GM19395 (cell line): ENCODE results near the gene SCD.
"Not testable (repeated sequence)": the region's sequence is repeated elsewhere in the genome, so short reads cannot be mapped to it uniquely, and the experiment has no call there.

ENCODE experiments used
- ATAC-seq: cut with Tn5 transposase; IDR thresholded peaks from one replicate; pipeline ENCODE4 v1.9.1; 2021; ENCODE audit warnings: mild to moderate bottlenecking, moderate library complexity; ENCODE audit not compliant: unreplicated experiment

Gene SCD

DNA sequence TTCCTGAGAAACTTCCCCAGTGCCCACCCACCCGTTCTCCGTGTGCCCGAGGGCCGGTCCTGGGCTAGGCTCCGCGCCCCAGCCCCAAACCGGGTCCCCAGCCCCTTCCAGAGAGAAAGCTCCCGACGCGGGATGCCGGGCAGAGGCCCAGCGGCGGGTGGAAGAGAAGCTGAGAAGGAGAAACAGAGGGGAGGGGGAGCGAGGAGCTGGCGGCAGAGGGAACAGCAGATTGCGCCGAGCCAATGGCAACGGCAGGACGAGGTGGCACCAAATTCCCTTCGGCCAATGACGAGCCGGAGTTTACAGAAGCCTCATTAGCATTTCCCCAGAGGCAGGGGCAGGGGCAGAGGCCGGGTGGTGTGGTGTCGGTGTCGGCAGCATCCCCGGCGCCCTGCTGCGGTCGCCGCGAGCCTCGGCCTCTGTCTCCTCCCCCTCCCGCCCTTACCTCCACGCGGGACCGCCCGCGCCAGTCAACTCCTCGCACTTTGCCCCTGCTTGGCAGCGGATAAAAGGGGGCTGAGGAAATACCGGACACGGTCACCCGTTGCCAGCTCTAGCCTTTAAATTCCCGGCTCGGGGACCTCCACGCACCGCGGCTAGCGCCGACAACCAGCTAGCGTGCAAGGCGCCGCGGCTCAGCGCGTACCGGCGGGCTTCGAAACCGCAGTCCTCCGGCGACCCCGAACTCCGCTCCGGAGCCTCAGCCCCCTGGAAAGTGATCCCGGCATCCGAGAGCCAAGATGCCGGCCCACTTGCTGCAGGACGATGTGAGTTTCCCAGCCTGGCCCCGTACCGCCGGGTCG, at the start of gene SCD:
TSS of gene SCD (plus strand) at position 469 of the 803 bp plus-strand sequence. CDS start at position 741, 272 bp downstream.
- peak; percentile 92 for ATAC-seq

DNA sequence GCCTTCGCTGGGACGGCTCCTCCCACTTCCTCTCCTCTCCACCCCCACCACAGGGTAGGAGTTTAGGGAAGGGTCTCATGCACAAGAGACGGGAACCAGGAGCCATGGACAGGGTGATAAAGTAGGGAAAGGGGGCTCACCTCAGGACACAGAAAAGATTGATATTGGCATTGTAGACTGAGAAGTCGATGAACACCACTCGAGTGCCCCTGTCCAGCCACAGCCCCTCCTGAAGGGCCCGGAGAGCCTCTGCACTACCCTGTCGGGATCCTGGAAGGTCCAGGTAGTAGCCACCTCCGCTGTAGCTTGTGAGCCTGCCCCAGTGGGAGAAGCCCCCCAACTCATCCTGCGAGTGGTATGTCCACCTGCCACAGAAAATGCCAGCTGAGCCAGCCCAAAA, 49.8 kb upstream of the SCD start:
- ATAC-seq: no peak

DNA sequence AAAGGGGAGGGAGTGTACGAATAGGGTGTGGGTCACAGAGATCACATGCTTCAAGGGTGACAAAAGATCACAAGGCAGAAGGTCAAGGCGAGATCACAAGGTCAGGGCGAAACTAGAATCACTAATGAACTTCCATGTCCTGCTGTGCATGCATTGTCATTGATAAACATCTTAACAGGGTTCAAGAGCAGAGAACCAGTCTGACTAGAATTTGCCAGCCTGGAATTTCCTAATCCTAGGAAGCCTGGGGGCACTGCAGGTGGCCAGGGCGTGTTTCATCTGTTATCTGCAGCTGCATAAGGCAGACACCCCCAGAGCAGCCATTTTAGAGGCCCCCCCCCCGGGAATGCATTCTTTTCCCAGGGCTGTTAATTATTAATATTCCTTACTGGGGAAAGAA, 45.9 kb upstream of the SCD start:
- not testable (repeated sequence) for ATAC-seq

DNA sequence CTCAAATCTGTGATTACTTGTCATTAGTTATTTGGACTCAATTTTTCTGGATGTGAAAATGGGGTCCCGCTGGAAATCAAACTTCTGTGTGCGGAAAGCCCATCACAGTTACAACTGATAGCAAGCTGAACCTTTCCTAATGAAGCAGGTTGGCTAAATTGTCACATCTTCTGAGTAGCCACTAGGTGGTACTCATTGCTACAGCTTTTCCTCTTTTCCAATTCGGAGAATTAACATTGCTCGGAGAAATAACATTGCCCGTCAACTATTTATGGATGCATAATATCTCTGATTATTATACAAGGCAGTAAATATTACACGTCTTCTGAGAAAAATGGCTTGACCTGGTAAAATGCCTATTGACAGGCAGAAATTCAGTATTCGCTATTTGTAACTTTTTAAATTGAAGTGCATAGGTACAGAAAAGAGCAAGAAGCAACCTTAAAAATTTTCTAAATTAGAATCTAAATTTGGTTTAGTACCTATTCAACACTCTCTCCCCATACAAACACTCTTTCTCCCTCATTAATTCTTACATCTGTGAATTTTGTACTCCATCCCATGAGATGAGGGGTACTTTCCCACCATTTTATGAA, 43.2 kb upstream of the SCD start:
- ATAC-seq: no peak

DNA sequence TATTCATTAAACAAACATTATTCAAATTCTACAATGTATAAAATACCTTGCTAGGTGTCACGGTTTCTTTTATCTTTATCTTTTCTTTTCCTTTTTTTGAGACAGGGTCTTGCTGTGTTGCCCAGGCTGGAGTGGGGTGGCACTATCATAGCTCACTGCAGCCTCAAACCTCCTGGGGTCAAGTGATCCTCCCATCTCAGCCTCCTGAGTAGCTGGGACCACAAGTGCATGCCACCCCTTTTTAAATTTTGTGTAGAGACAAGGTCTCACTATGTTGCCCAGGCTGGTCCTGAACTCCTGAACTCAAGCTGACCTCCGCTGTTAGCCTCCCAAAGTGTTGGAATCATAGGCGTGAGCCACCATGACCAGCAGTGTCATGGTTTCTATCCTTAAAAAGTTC, 42.6 kb upstream of the SCD start:
- ATAC-seq: no peak

DNA sequence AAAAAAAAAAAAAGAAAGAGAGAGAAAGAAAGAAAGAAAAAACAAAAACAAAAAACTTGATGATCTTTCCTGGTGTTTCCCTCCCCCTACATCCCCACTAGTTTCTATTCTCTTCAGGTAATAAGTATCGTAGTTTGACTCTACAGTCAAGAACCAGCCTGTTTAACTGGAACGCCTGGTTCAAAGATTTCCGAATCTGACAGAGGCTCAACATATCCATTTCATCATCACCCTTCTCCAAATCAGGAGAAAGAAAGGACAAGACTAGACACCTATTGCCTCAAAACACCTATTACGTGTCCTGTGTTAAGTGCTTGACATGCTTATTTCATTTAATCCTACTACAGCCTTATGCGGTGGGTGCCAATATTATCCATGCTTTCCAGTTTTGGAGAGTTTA, 40.2 kb upstream of the SCD start:
- ATAC-seq: no peak

DNA sequence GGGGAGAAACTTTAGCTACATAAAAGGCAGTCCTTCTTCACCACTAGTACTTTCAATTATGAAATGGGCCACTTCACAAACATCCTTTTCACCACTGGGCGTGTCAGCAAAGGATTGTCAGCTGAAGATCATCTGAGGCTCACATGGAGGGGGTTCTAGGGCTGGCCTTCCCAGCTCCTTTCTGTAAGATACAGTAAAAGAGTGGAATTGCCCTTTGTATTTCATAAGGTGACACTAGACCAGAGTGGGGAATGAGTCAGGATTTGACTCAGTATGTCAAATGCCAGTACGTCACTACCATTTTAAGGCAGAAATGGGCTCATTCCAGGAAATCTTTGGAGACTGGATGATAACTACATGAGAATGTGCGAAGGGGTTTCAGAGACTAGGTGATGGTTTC, 39.3 kb upstream of the SCD start:
- ATAC-seq: no peak

DNA sequence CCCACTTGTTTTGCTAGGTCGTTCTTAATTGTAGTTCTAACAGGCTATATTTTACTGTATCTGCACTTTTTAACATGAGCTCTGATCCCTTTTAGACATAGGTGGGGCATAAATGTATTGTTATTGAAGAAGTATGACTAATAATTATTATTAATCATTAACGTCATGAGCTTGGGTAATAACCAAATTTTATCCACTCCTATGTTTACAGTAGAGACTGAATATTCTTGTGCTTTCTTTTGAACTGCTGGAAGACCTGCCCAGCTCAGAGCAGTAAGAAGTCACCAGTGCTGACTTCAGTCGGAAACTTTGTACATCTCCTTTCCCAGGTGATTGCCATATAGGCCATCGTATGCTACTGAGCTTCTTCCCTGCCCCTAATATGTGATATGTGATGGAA, 35.7 kb upstream of the SCD start:
- no peak for ATAC-seq

DNA sequence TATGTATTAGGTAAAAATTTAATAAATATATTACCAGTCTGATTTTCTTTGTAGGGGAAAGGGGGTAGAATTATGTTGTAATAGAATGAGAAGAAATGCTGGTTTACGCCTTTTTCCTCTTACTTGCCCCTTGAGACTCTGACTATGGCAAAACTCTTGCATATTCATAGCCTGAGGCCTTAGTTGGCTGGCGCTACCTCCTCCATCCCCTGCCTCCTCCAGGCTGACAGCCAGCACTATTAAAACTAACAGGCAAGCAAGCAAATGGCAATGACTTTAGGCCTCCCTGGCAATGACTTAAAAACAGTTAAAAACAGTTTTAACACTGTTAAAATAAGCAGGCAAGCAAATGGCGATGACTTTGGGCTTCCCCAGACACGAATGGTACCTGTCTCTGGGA, 31.4 kb upstream of the SCD start:
- no peak for ATAC-seq

DNA sequence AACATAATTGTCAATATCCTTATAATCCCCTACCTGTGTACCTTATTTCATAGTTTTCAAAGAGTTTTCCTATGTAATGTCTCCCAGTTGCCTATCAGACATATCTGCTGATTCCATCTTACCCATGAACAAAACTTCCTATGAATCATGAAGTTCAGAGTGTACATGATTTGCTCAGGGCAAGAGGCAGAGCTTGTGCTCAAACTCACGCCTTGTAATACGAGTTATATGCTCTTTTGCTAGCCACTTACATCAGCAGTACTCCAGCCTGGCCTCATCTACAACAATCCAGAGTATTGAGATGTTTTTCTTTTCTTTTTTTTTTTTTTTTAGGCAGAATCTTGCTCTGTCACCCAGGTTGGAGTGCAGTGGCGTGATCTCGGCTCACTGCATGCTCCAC, 28.8 kb upstream of the SCD start:
- no peak for ATAC-seq

DNA sequence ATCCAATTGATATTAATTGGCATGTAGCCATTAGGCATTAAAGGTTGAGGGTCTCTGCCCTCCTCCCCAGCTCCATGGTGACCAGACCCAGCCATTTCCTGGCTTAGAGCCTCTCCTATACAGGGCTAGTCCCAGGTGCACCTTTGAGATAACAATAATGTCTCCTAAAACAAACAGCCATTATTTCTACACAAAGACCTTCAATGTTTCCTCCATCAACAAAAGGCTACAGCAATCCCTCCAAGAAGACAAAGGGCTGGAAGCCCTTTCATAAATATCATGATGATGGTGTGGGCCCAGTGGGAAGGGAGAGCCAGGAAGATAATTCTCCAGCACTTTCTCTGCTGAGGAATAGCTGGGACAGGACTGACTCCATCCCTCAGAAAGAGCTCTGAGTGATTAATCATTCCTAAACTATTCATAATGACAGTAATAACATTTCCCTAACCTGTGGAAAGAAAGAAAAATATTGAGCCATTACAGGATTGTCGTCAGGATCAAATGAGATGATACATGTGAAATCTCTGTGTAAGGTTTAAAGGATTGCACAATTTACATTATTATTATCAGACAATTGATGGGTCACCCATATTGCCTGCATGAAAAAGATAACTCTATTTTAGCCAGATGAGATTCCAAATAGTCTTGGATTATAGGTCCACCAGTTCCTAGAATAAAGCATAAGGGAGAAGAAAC, 27.2 kb upstream of the SCD start:
- ATAC-seq: no peak

DNA sequence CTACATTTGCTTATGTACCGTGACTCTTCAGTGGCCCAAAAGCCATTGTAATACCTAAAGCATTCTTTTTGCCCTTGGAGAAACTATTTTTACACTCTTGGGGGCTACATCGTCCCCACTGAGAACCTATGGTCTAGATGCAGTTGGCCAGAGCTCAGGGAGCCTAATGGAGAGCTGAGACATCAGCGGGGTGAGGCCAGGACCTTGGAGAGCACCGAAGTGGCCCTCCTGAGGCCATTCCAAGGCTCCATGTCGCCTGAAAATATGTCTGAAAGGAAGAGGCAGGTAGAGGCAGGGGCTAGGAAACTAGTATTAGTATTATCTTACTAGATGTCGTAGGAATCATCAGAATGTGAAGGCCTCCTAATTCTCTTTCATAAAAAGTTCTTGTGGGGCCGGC, 21.9 kb upstream of the SCD start:
- no peak for ATAC-seq

DNA sequence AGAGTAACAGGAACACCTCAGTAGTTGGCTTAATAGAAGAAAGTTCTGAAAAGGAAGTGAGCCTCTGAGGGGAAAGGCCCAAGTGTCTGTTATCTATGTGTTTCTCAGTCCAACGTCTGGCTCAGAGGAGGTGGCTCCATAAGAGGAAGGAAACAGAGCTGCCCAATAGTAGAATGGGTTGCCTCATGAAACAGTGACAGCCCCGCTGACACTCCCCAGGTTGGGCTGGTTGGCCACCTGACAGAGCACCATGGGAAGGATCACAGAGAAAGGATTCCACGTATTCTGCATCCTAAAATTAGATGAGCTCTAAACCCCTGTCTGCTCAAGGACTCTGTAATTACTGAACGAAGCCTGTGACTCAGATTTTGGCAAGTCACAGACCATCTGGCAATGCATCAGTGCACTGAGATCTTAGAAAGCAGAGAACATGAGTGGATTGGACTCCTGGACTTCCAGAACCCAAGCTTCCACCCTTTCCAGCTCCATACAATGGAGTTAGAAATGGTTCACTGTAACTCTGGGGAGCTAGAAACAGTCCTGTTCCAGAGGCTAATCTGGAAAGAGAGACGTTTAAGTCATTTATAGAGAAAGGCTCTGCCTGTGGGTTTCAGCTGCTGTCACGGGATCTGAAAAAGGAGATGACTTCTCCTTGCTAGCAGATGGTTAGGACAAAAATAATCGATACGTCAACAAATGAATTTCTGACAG, 19.9 kb upstream of the SCD start:
- peak; percentile 99 for ATAC-seq

DNA sequence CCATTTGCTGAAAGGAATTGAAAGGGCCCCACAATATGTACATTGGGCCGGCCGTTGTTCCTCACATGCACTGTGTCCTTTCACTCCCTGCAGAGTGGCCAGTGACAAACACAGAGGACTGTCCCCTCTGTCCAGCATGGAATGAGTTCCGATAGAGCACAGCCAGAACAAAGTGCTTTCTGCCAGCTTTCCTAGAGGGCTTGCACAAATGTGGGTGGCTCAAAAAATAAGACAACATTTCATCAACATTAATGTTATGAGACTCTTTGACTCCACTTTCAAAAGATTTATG, 19.4 kb upstream of the SCD start:
- ATAC-seq: no peak

DNA sequence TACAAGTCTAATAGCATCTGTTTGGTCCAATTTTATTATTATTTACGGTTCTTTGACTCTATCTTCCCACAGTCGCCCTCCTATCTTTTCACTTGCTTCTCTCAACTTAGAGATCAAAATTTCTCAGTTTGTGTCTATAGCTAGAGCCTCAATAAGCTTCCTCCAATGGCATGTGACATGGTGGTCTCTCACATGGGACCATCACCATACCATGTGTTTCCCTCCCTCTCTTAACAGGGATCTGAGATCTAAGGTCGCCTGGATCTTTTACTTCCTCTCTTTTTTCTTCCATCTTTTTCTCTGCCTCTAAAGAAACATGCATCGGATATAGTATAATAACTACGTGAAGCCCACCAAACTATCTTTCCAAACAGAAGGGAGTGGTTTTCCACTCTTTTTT, 18.8 kb upstream of the SCD start:
- ATAC-seq: no peak

DNA sequence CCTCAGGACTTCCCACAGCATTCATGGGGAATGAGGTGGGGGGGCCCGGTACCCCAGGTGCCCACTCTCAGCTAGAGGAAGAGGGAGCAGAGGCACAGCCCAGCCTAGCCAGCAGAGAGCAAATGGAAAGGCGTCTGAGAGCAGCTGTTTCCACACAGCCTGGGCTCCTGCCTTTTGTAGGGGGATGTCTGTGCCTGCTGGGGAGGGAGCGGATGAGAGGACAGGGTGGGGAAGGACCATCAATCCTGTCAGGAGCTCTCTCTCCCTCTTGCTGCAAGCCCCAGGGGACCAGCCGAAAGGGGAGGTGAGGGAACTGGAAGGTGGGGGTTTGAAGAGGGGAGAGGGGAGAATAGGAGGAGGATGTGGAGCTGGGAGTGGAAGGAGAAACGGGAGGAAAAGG, 17.0 kb upstream of the SCD start, which contains the start of gene PKD2L1:
TSS of gene PKD2L1 (minus strand) at position 150 of the 400 bp plus-strand sequence. CDS start at position 25, 125 bp downstream.
- no peak for ATAC-seq

DNA sequence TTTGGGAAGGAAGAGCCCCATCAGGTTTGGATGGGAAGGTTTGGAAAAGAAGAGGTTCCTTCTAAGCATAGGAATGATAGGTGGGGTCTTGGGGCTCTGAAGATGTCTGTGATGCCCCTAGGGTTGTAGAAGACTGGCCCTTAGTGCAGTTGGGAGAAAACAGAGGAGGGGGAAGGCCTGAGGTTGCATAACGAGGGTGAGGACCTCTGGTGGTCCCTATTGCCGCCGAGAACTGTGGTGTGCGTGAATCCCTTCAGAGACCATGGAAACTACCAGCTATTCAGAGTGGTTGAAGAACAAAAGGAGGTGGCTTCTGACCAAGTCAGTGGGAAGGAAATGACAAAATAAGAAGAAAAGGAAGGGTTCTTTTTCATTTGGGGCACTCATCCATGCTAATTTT, 13.9 kb upstream of the SCD start:
- no peak for ATAC-seq

DNA sequence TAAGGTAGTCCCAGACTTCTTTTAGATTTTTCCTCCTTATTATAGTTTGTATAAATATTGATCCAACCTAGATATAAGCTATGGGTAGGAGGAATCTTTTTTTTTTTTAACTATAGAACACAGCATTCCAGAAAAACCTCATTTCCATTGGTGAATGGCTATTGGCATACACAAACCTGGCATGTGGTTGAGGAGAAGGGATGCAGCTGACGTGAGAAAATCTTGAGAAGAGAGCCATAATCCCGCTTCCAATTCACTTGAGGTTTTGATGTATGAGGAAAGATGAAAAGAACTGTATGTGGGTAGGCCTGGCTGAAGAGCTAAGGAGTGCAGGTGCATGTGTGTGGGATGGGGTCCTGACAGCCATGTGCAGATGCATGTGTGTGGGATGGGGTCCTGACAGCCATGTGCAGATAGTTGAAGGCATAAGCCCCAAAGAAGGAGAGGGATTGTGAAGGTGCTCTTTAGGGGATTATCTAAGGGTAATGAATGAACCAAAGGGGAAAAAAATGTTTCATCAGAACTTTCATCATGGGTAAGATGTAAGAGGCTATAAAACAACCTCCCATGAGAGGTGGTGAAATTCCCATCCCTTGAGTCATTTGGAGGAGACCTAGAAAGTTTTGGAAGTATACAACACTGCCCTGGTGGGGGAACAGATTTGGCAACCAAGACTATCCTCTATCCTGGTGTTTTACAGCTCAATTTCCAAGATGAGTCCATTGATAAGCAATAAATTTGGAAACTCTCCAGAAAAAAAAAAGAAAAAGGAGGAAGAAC, 13.2 kb upstream of the SCD start:
- ATAC-seq: no peak

DNA sequence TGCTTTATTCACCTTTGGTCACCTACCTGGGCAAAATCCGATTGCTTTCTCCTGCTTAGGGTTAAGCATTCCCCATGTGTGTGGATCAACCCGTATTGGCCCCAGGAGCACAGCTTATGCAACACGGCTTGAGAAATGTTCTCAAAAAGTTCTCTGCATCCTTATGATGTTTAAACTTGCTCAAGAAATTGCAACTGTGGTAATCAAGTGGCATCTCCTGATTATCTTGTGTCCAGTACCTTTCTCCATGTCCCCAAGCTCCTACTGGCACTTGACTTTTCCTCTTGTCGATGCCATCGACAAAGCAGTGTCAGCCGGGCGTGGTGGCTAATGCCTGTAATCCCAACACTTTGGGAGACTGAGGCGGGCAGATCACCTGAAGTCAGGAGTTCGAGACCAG, 12.3 kb upstream of the SCD start:
- ATAC-seq: no peak

DNA sequence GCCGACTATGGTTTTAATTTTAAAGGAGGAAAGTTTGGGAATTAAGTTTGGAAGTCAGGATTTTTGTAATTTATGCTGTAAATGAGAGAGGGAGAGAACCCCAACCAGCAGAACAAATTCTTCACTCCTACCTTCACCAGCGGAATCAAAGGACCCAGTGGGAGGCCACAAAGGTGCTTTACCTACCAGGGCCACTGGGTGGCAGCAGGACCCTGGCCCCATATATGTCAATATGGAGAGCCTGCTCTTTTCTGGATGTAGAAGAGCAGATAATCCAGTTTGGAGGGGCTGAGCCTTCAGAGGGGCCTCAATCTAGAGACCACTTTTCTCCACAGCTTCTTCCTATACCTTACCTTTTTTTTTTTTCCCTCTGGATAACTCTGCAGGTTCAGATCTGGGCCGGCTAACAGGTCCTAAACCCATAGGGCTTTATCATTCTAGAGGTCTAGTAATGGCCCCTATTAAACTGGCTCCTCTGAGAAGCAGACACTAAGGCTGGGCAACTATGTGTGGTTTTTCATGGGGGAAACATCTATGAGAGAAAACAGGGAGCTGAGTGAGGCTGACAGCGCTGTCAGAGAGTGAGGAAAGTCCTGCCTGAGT, 8.5 kb upstream of the SCD start:
- peak; percentile 59 for ATAC-seq
